HUDEP-2 (cell line): Measurements from ENCODE around the gene NRN1L.
A peak's percentile ranks its signal among the peaks of the same experiment; 100 is the strongest.
"Not testable (repeated sequence)": the region's sequence is repeated elsewhere in the genome, so short reads cannot be mapped to it uniquely, and the experiment has no call there.

ENCODE experiments used
- DNase-seq, 76 experiments: peaks; one replicate each; lab custom pipeline; 2025; ENCODE audit not compliant: unreplicated experiment in 76 of 76; lab: John Stamatoyannopoulos, UW

Gene NRN1L

DNA sequence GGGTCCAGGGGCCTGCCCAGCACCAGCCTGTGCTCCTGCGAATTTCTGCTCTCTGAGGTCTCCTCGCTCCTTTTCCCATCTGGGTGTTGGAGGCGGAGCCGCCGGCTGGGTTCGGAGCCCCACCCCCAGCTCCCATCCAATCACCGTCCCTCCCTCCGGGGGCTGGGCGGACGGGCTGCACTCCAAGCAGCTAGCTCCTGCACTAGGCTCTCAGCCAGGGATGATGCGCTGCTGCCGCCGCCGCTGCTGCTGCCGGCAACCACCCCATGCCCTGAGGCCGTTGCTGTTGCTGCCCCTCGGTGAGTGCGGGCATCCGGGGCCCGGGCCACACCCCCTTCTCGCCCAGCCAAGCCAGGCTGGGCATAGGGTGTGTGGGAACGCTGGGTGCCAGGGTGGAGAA, at the start of gene NRN1L:
Gene NRN1L, plus strand, starts transcription at position 202 of the 400 bp plus-strand sequence. Its CDS starts 19 bp downstream, at position 221.
- DNase-seq = peak in 2 of 76 experiments; percentile 10 to 11

DNA sequence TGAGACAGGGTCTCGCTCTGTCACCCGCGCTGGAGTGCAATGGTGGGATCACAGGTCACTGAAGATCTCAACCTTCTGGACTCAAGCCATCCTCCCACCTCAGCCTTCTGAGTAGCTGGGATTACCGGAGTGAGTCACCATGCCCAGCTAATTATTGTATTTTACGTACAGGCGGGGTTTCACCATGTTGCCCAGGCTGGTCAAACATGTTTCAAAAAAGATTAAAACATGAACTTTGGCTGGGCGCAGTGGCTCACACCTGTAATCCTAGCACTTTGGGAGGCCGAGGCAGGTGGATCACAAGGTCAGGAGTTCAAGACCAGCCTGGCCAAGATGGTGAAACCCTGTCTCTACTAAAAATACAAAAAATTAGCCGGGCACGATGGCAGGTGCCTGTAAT, 47.5 kb upstream of the NRN1L start:
- DNase-seq = not testable (repeated sequence)

DNA sequence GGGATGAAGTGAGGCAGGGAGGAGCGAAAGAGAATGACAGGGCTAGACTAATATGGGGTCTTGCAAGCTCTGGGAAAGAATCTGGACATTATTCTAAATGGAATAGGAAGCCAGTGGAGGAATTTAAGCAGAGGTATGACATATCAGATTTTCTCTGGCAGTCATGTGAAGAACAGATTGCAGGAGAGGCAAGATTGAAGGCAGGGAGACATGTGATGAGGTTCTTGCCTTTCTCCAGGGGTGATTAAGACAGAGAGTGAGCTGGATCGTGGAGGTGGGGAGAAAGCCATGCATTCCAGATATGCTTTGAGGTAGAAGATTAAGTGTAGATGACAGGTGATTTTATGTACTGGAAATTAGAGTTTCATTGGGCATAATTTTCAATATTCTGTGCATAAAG, 46.9 kb upstream of the NRN1L start:
- DNase-seq = no peak

DNA sequence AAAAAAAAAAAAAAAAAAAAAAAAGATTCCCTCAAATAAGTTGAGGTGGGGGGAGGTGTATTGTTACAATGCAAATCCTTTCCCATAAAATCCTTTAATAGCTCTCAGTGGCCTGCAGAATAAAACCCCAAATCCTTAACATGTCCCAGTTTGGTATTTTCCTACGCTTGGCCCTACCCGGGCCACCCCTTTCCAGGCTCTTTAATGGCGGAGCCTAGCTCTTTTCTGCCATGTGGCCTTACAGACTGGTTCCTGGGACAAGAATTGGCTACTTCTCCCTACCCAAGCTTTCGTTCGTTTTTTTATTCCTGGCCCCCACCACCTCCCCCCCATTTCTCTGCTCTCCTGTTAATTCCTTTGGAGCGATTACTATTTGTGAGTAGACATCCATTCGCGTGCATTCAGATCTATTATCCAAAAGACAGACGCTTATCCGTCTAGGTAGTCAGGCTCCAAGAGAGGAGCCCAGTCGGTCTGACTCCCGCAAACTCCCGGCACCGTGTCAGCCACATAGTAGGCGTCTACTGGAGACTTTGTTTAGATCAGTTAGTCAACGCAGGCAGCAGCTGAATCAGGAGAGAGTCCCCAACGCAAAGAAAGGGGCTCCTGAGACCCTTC, 43.4 kb upstream of the NRN1L start:
- no peak for DNase-seq

DNA sequence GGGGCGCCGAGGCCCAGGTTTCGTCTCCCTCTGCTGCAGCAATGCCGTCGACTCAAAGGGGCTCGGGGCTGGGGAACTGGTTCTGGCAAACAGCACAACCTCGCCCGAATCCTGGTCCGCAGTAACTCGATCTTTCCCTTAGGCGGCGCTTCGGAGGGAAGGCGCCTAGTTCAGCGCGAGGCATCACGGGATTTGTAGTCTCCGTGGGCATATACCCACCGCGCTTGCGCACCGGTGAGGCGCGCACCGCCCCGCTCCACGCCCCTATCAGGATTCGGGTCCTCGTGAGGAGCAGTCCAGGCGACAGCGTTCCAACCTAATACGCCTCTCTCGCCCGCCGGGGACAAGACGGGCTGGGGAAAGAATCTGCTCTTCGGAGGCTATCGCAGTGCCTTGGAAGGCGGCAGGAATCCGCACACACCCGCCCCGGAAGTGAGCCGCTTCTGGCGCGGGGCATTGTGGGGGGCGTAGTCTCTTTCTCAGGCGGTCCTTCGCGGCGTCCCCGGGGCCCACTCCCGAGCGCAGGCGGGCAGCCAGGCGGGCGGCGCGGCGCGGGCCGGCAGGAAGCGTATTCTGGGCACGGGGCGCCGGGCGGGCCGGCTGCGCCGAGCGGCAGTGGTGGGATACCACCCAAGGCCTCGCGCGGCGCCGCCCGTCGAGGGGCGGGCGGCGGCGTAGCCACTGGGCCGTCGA, 42.7 kb upstream of the NRN1L start, which contains the start of gene THAP11:
Gene THAP11, plus strand, starts transcription at position 505 of the 693 bp plus-strand sequence. CDS start 235 bp downstream, outside the sequence.
- peak in 75 of 76 experiments; percentile 19 to 97 (median 88) for DNase-seq

DNA sequence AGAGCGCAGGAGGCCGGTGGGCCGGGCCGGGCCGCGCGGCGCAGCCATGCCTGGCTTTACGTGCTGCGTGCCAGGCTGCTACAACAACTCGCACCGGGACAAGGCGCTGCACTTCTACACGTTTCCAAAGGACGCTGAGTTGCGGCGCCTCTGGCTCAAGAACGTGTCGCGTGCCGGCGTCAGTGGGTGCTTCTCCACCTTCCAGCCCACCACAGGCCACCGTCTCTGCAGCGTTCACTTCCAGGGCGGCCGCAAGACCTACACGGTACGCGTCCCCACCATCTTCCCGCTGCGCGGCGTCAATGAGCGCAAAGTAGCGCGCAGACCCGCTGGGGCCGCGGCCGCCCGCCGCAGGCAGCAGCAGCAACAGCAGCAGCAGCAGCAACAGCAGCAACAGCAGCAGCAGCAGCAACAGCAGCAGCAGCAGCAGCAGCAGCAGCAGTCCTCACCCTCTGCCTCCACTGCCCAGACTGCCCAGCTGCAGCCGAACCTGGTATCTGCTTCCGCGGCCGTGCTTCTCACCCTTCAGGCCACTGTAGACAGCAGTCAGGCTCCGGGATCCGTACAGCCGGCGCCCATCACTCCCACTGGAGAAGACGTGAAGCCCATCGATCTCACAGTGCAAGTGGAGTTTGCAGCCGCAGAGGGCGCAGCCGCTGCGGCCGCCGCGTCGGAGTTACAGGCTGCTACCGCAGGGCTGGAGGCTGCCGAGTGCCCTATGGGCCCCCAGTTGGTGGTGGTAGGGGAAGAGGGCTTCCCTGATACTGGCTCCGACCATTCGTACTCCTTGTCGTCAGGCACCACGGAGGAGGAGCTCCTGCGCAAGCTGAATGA, 42.0 kb upstream of the NRN1L start:
- peak in 49 of 76 experiments; percentile 6 to 73 (median 47) for DNase-seq

DNA sequence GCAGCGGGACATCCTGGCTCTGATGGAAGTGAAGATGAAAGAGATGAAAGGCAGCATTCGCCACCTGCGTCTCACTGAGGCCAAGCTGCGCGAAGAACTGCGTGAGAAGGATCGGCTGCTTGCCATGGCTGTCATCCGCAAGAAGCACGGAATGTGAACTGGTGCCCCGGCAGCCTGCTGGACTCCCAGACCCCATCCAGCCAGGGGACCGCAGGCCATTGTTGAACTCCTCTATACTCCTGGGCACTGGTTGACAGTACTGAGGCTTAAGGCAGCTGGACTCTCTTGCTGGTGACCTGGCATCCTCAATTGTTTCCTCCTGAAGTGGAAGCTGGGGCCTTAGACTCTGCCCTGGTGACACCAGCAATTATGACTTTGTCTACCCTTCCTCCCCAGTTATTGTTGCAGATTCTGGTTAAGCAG, 41.3 kb upstream of the NRN1L start:
- DNase-seq = no peak

DNA sequence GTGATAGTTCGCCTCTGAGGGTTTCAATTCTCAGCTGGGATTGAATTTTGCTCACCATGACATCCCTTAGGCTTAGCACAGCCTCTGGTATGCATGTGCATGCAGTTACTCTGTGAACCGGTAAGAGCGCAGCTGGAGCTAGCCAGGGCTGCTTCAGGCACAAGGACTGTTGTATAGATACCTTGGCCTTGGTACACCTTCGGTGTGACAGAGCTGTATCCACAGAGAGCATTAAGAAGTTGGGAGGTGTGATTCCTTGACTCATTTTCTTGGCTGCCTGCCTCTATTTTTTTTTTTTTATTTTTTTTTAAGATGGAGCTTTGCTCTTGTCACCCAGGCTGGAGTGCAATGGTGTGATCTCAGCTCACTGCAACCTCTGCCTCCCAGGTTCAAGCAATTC, 40.2 kb upstream of the NRN1L start:
- DNase-seq = no peak

DNA sequence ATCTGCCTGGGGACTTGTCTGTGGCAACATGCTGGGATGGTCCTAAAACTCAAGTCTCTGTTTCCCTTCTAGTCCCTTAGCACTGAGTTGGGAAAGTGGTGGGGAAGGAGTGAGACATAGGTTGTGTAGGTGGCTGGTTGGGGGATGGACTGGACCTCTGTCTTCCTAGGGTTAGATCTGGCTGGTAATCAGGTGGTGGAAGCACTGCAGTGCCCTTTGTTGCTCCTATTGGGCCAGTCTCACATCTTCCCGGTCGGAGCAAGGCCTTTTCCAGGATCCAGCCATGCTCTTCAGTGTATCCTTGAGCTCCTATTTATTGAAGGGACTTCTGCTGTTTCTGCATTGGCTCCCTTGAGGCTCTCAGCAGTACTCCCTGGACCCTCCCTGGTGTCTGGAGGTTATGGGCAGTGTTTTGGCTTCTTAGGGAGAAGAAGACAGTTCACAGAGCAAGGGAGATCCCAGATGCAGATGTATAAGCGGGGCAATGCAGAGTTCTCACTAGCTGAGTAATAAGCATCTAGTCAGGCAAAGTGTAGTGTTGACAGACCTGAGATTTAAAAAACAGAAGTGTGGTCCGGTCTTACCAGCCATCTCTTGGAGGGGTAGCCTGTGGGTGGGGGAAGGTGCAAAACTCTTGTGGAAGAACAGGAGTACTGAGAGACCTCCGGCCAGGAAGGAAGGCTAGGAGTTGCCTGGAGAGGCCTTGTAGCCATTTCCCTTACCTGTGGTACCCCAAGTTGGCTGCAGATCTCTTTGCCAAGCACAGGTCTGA, 39.2 kb upstream of the NRN1L start:
- DNase-seq = no peak

DNA sequence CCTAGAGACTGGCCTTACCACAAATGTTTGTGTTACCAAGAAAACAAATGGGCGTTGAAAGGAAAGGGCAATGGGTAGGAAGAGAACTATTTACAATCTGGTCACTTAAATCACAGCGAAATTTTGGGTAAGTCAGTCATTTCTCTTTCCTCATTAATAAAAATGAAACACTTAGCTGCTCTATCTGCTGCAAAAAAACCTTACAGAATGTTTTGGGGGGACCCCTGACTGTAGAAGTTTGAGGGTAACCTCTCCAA, 38.7 kb upstream of the NRN1L start:
- no peak for DNase-seq

DNA sequence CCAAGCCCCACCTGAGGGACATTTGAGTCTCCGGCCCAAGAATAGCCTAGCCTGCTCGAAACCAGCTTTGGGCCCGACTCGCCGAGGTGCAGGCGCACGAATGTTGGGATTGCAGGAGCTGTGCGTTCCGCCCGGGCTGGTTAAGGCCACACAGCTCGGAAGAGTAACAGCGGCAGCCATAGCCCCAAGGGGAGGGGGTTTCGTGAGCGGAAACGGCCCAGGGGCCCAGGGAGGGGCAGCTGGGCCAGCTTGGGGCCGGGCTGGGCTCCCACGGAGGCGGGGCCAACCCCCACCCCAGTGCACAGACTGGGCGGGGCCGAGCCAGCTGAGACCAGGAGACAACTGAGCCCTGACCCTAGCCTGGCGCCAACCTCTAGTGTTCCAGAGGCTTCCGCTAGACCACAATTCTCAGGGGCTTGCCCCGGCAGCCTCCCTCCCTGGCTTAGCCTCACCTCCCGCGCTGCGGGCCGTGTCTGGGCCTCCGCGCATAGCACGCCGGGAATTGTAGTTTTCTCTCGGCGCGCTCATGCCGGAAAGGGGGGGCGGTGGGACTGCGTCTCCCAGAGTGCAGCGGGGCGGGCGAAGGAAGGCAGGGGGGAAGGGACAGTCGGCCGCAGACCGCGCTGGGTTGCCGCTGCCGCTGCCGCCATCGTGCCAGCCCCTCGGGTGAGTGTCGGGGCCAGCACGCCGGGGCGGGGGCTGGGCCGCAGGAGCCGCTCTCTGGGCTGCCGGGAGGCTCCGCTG, 38.2 kb upstream of the NRN1L start, which contains the start of gene NUTF2:
Gene NUTF2, plus strand, starts transcription at position 614 of the 744 bp plus-strand sequence. CDS start 18,198 bp downstream, outside the sequence.
- DNase-seq = peak in 75 of 76 experiments; percentile 44 to 96 (median 89)

DNA sequence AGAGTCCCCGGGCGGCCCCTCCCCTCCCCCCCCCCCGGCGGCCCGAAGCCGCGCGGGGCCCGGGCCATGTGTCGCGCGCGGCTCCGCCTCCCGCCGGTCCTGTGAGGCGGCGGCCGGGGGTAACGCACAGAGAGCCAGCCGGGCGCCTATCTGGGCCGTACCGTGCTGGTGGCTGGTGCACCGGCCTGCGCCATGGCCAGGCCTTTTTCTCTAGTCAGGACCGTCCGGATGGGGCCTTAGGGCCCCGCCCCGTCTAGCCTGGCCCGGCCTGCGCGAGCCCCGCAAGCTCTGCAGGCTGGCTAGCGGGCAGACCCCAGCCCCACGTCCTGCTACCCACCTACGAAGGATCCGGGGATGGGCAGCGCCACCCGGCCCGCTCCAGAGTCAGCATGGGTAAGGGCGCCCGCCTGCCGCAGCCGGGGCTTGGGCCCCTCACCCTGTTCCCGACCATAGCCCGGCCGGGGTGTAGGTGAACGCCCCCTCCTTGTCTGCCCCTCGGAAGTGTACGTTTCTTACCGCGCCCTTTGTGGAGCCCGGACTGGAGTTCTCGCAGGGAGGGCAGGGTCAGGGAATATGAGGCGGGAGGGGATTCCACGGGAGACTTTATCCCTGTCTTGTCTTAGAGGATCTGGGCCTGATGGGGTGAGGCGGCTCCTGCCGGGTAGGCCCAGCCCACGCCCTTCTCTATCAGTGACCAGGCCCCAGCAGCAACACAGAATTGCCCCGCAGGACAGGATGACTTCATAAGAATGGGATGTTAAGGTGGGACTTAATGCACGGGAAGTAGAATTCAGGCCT, 37.4 kb upstream of the NRN1L start, which contains the start of gene CENPT:
Gene CENPT, minus strand, starts transcription at position 630 of the 798 bp plus-strand sequence. CDS start 13,834 bp downstream, outside the sequence.
- peak in 64 of 76 experiments; percentile 15 to 77 (median 50) for DNase-seq

DNA sequence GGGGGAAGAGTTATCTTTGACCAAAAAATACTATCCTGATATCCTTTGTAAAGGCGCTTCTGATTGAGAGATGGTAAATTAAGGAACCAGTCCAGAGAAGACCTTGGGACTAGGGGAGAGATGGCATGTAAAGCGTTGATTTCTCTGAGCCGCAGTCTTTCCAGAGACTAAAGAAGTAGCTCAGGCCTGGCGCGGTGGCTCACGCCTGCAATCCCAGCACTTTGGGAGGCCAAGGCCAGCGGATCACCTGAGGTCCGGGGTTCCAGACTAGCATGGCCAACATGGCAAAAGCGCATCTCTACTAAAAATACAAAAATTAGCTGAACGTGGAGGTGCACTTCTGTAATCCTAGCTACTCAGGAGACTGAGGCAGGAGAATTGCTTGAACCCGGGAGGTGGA, 36.6 kb upstream of the NRN1L start:
- no peak for DNase-seq

DNA sequence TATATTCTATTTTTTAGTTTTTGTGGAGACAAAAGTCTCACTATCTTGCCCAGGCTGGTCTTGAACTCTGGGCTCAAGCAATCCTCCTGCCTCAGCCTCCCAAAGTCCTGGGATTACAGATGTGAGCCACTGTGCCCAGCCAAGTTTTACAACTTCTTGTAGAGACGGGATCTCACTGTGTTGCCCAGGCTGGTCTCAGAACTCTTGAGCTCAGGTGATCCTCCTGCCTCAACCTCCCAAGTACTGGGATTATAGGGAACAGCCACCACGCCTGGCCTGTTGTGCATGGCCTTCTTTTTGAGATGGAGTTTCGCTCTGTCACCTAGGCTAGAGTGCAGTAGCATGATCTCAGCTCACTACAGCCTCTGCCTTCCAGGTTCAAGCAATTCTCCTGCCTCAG, 31.0 kb upstream of the NRN1L start:
- DNase-seq = no peak

DNA sequence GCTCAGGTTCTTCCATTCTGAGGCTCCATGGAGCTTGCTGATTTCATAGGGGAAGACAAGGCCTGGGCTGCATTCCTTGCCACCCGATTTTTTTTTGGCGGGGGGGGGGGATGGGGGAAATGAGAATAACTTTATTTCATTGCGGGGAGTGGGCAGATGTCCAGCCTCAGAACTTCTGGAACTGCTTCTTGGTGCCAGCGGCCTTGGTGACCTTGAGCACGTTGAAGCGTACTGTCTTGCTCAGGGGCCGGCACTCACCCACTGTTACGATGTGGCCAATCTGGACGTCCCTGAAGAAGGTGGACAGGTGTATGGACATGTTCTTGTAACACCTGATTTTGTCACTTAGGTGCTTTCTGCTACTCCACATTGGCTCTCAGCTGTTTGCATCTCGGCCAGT, 28.9 kb upstream of the NRN1L start:
- DNase-seq = no peak

DNA sequence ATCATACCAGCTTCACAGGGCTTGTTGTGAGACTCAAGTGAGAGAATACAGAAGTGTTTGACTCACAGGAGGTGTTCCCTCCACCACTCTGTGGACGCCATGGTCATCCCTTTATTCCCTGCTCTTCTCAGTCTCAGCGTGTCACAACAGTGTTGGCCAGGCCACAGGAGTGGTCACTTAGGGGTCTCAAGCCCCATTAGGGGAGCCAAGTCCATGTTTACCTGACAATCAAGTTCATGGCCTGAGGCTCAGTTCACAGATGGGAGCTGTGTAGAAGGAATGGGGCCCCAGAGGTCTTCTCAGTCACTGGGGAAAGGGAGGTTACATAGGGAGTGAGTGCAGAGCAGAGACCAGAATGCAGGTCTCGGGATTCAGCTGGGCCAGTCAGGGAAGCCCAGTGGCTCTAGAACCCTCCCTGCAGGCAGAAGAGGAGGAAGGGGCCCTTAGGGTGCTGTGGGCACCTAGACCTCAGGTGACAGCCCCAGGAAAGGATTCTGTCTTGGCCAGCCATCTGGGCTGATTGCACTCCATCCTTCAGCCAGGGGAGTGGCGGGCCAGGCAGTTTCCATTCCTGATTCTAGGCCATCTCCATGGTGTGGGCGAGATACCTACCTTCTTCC, 27.6 kb upstream of the NRN1L start:
- no peak for DNase-seq

DNA sequence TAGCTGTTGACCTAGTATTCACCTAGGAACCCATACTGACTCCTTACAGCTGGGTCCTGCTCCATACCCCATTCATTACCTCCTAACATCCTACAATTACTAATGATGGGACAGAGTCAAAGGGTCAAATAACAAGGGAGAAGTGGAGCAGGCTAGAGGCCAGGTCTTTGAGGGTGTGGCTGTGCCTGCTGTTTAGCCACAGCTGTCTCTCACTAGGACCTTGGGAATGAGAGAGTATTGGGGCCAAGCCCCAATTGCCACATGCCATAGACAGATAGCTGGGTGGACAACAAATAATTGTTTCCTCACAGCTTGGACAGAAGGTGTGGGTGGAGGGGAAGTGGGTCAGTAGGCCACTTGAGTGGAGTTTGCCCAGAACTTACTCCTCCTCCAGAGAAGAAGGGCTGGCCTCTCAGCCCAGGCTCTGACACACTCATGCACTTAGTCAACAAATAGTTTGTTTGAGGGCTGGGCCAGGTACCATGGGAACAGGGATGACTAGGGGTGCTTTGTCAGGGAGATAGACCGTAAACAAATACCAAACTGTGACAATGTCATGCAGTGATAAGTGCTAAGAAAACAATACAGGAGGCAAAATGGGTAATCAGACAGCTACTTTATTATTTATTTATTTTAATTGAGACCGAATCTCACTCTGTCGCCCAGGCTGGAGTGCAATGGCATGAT, 27.0 kb upstream of the NRN1L start:
- peak in 28 of 76 experiments; percentile 2 to 73 (median 19) for DNase-seq

DNA sequence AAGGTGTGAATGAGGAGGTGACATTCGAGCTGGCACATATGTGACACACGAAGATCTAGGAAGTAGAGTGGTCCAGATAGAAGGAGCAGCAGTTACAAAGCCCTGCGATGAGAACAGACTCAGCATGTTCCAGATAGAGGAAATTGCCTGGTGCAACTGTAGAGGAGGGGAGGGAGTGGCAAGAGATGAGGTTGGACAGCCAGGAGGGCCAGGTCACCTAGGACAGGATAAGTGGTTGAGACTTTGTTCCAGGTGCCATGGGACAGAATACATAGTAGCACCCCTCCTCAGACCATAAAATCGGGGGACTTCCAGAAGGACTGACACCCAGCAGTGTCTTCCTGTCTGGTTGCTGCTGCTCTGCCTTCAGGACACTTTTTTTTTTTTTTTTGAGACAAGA, 26.2 kb upstream of the NRN1L start:
- DNase-seq = no peak
